GM21381 (cell line): ENCODE data around the gene KIR2DL4.
"Not testable (repeated sequence)": the region's sequence is repeated elsewhere in the genome, so short reads cannot be mapped to it uniquely, and the experiment has no call there.

Source experiments
- ATAC-seq: cut with Tn5 transposase; IDR thresholded peaks from one replicate; pipeline ENCODE4 v1.9.1; 2021; ENCODE audit warnings: mild to moderate bottlenecking, moderate library complexity; ENCODE audit not compliant: unreplicated experiment

KIR2DL4 gene

DNA sequence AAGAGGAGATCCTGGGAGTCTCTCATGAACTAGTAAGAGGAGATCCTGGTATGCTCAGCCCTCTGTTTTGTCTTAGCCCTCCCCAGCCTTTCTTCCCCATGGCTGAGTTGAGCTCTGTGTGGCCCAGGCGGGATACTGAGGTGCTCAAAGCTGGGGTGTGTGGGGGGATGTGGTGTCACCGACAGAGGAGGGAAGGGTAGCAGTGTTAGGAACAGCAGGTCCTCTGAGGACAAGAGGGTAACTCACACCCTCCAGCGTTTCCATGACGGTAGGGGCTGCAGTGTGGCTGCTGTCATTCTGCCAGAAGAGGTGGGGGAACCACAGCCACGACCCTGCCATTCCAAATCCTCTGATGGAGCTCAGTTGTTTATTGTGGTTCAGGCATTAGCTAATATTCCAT, 691 bp downstream of the KIR2DL4 start:
- ATAC-seq: no peak

DNA sequence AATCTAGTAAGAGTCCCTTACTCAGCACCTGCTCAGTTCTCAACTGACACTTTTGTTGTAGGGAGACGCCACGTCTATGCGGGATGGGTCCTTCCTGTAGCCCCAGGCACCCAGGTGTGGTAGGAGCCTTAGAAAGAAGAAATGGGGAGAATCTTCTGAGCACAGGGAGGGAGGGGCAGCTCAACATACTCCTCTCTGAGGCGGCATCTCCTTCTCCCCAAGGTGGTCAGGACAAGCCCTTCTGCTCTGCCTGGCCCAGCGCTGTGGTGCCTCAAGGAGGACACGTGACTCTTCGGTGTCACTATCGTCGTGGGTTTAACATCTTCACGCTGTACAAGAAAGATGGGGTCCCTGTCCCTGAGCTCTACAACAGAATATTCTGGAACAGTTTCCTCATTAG, 1.2 kb downstream of the KIR2DL4 start:
- ATAC-seq: no peak

DNA sequence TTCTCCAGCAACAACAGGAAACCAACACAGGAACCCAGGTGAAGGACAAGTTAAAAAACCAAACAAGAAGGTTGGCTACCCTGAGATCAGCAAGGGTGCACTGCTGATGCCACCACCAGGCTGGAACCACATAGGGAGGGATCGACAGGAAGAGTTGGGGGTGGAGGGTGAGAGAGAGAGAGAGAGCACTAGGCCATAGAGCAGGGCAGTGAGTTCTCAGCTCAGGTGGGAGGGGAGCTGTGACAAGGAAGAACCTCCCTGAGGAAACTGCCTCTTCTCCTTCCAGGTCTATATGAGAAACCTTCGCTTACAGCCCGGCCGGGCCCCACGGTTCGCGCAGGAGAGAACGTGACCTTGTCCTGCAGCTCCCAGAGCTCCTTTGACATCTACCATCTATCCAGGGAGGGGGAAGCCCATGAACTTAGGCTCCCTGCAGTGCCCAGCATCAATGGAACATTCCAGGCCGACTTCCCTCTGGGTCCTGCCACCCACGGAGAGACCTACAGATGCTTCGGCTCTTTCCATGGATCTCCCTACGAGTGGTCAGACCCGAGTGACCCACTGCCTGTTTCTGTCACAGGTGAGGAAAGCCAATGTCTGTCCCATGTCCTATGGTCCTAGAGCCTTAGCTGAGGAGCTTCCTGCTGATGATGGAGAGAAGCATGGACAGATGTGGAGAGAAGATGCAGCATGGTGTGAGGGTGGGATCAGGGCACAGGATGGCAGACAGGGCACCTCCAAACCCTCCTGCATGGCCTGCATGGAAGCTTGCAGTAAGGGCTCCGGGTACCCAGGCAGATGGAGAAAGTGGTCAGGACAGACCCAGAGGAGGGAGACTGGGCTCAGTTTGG, 2.5 kb downstream of the KIR2DL4 start:
- no peak for ATAC-seq

GRCh38 chr19:54806516-54806838, 3.1 kb downstream of the KIR2DL4 start:
- ATAC-seq: no peak

DNA sequence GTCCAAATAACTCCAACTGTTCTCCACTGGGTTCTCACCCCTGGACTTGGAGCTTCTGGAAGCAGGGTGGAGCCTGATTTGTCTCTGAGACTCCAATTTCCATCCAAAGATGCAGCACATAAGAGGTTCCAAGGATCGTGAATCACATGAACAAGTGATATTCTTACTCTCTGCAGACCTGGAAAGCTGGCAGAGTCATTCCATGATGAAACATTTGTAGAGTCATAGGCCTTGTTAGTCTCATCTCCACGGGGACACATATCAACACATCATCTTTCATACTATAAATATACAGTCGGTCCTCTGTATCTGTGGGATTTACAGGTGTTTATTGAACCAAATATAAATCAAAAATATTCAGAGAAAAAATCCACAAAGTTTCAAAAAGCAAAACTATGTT, 11.2 kb downstream of the KIR2DL4 start:
- not testable (repeated sequence) for ATAC-seq

- not testable (repeated sequence) for ATAC-seq
These were observed 12.8 kb downstream of the KIR2DL4 start, which contains the start of gene KIR3DL1 for GRCh38 chr19:54816251-54816650. Gene KIR3DL1, plus strand, starts transcription at chr19:54816468.

GRCh38 chr19:54817670-54818536, 14.5 kb downstream of the KIR2DL4 start:
- no peak for ATAC-seq

DNA sequence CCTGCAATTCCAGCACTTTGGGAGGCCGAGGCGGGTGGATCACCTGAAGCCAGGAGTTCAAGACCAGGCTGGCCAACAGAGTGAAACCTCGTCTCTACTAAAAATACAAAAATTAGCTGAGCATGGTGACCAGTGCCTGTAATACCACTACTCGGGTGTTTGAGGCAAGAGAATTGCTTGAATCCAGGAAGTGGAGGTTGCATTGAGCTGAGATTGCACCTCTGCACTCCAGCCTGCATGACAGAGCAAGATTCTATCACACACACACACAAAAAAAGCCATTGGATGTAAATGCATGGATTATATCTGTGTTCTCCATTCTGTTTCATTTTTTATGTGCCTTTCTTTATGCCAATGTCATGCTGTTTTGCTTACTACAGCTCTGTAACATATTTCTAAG, 21.0 kb downstream of the KIR2DL4 start:
- not testable (repeated sequence) for ATAC-seq

GRCh38 chr19:54825326-54825725, 21.9 kb downstream of the KIR2DL4 start:
- not testable (repeated sequence) for ATAC-seq

DNA sequence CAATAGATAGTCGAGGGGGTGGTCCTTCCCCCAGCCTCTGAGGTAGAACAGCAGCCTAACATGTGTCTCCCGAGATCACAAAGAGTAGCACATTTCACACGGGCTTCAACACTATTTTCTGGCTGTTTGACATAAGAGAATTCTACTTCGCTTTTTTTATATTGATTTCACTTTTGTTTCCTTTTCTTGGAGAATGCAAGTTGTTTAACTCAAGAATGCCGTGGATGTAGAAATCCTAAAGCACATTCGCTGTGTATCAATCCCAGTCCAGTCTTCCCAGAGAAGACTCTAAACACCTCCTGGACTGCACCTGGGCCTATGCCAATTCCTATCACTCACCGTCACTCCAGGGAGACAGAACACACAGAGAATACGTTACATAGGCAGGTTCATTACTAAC, 24.7 kb downstream of the KIR2DL4 start:
- ATAC-seq: not testable (repeated sequence)

DNA sequence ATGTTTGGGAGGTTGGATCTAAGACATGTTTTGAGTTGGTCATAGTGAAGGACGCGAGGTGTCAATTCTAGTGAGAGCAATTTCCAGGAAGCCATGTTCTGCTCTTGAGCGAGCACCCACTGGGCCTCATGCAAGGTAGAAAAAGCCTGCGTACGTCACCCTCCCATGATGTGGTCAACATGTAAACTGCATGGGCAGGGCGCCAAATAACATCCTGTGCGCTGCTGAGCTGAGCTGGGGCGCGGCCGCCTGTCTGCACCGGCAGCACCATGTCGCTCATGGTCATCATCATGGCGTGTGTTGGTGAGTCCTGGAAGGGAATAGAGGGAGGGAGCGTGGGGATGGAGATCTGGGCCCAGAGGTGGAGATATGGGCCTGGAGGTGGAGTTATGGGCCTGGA, 29.1 kb downstream of the KIR2DL4 start, which contains the start of gene KIR2DS4:
Gene KIR2DS4 (plus strand): TSS at position 181 of the 400 bp plus-strand sequence.
- ATAC-seq: not testable (repeated sequence)

DNA sequence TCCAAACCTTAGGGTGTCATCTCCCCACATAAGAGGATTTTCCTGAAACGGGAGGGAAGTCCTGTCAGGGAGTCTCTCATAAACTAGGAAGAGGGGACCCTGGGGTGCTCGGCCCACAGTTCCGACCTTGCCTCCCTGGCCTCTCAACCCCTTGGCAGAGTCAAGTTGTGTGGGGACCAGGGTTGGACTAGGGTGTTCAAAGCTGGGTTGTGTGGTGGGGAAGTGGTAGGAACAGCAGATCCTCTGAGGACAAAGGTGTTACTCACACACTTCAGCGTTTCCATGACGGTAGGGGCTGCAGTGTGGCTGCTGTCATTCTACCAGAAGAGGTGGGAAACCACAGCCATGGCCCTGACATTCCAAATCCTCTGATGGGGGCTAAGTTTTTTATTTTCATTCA, 31.7 kb downstream of the KIR2DL4 start:
- not testable (repeated sequence) for ATAC-seq

GRCh38 chr19:54837522-54837921, 34.1 kb downstream of the KIR2DL4 start:
- not testable (repeated sequence) for ATAC-seq

DNA sequence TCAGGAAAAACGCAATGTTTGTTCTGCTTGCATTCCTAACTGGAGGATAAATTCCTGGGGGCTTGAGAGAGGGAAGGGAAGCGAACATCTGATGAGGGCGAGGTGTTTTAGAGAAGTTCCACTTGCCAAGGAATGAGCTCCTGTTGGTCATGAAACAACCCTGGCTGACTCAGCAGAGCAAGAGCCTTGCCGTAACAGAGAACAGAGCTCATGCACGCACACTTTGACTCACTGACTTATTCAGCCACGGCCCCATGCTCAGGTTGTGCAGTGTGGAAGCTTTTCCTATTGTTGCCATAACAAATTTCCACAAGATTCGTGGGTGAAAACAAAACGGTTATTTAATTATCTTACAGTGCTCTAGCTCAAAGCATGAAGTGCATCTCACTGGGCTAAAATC, 39.8 kb downstream of the KIR2DL4 start:
- not testable (repeated sequence) for ATAC-seq

GRCh38 chr19:54850061-54850640, 46.7 kb downstream of the KIR2DL4 start, which contains the start of gene KIR3DL2:
Gene KIR3DL2, plus strand, starts transcription at chr19:54850443. Its CDS starts 33 bp downstream, at chr19:54850476.
- not testable (repeated sequence) for ATAC-seq

- no peak for ATAC-seq
These were observed 47.5 kb downstream of the KIR2DL4 start for GRCh38 chr19:54850930-54851329.

DNA sequence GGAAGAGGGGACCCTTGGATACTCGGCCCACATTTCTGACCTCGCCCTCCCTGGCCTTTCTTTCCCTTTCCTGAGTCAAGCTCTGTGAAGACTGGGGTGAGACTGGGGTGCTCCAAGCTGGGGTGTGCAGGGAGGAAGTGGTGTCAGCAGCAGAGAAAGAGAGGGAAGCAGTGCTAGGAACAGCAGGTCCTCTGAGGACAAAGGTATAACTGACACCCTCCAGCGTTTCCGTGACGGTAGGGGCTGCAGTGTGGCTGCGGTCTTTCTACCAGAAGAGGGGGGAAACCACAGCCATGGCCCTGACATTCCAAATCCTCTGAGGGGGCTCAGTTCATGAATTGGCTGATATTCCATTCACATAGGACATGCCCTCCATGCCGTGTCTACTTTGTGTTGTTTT, 47.9 kb downstream of the KIR2DL4 start:
- ATAC-seq: no peak

DNA sequence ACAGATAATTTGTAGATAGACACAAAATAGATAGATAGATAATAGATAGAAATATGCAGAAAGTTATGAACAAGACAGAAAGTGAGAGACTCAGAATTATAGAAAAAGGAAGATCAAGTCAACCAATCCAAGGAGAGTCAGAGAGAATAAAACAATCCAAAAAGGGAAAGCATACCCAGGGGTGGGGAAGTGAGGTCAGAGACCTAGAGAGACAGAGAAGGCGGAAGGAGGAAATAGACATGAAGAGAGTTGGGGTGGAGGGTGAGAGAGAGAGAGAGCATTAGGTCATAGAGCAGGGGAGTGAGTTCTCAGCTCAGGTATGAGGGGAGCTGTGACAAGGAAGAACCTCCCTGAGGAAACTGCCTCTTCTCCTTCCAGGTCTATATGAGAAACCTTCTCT, 51.8 kb downstream of the KIR2DL4 start:
- not testable (repeated sequence) for ATAC-seq

DNA sequence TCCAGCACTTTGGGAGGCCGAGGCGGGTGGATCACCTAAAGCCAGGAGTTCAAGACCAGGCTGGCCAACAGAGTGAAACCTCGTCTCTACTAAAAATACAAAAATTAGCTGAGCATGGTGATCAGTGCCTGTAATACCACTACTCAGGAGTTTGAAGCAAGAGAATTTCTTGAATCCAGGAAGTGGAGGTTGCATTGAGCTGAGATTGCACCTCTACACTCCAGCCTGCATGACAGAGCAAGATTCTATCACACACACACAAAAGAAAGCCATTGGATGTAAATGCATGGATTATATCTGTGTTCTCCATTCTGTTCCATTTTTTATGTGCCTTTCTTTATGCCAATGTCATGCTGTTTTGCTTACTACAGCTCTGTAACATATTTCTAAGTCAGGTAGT, 55.1 kb downstream of the KIR2DL4 start:
- not testable (repeated sequence) for ATAC-seq

GRCh38 chr19:54859421-54859820, 56.0 kb downstream of the KIR2DL4 start:
- not testable (repeated sequence) for ATAC-seq

- not testable (repeated sequence) for ATAC-seq
These were observed 60.0 kb downstream of the KIR2DL4 start for GRCh38 chr19:54863459-54863858.
